WTC11 (cell line): Measurements from ENCODE around the gene CASR. TPM values are rescaled to one million over a fixed set of nuclear protein-coding genes. Genes with fewer than 3 reads are reported as not detected.

Experiments
- ATAC-seq: fragments of 200-7000 bp; cut with Tn5 transposase; 2 replicates; pipeline ENCODE4 v1.10.0; 2021; ENCODE audit warnings: mild to moderate bottlenecking, moderate library complexity
- CTCF ChIA-PET: fragments of 300-600 bp; sonication (Branson Sonifier 250); formaldehyde crosslinking; loops from one replicate; lab custom pipeline; 2021; ENCODE audit warnings: antibody characterized with exemption; lab: Charles Lee
- POLR2A ChIA-PET: fragments of 350-600 bp; sonication (Branson Sonifier 250); formaldehyde crosslinking; loops from one replicate; lab custom pipeline; 2021; ENCODE audit warnings: antibody characterized with exemption; lab: Charles Lee
- DNase-seq: peaks from one replicate; pipeline ENCODE4 v3.0.0; 2021; ENCODE audit warnings: low spot score
- H3K27ac Mint-ChIP-seq: 2 replicates; pipeline ENCODE4 v1.8.0; 2021; ENCODE audit warnings: mixed read lengths
- H3K27me3 Mint-ChIP-seq: 2 replicates; pipeline ENCODE4 v1.8.0; 2021; ENCODE audit warnings: low read depth, mild to moderate bottlenecking, moderate library complexity, mixed read lengths
- H3K36me3 Mint-ChIP-seq: 2 replicates; pipeline ENCODE4 v1.8.0; 2021; ENCODE audit warnings: mixed read lengths
- H3K4me1 Mint-ChIP-seq: 2 replicates; pipeline ENCODE4 v1.8.0; 2022; ENCODE audit warnings: mixed read lengths
- H3K4me3 Mint-ChIP-seq: 2 replicates; pipeline ENCODE4 v1.8.0; 2021; ENCODE audit warnings: mild to moderate bottlenecking, moderate library complexity, mixed read lengths
- H3K9me3 Mint-ChIP-seq: 2 replicates; pipeline ENCODE4 v1.8.0; 2021; ENCODE audit warnings: mixed read lengths
- CREM ChIP-seq: sonication (generic); formaldehyde crosslinking; IDR thresholded peaks from 2 replicates; pipeline ENCODE4 v1.8.1; 2022; ENCODE audit warnings: mild to moderate bottlenecking, missing genetic modification reagents, moderate library complexity
- ESRRA ChIP-seq: sonication (generic); formaldehyde crosslinking; IDR thresholded peaks from 2 replicates; pipeline ENCODE4 v1.8.1; 2022; ENCODE audit warnings: mild to moderate bottlenecking, missing genetic modification reagents, borderline replicate concordance
- ETV6 ChIP-seq: sonication (generic); formaldehyde crosslinking; IDR thresholded peaks from 2 replicates; pipeline ENCODE4 v1.8.1; 2022; ENCODE audit warnings: mild to moderate bottlenecking, missing genetic modification reagents
- GRHL2 ChIP-seq: fragments of 250-450 bp; sonication (Bioruptor Pico); IDR thresholded peaks from 2 replicates; pipeline ENCODE4 v1.8.0; 2022; ENCODE audit warnings: mild to moderate bottlenecking, moderate library complexity; ENCODE audit not compliant: insufficient replicate concordance, severe bottlenecking
- NR1H2 ChIP-seq: sonication (generic); formaldehyde crosslinking; IDR thresholded peaks from 2 replicates; pipeline ENCODE4 v1.9.0; 2021; ENCODE audit warnings: mild to moderate bottlenecking, moderate library complexity, missing genetic modification reagents
- TCF7 ChIP-seq: sonication (generic); formaldehyde crosslinking; IDR thresholded peaks from 2 replicates; pipeline ENCODE4 v1.8.0; 2022; ENCODE audit warnings: mild to moderate bottlenecking, low read depth, missing genetic modification reagents, moderate library complexity
- TEAD1 ChIP-seq: sonication (generic); formaldehyde crosslinking; IDR thresholded peaks from 2 replicates; pipeline ENCODE4 v1.8.0; 2022; ENCODE audit warnings: mild to moderate bottlenecking, missing genetic modification reagents
- TEAD4 ChIP-seq: sonication (generic); formaldehyde crosslinking; IDR thresholded peaks from 2 replicates; pipeline ENCODE4 v1.8.0; 2022; ENCODE audit warnings: mild to moderate bottlenecking, missing genetic modification reagents
- ZBTB21 ChIP-seq: sonication (generic); formaldehyde crosslinking; IDR thresholded peaks from 2 replicates; pipeline ENCODE4 v1.8.1; 2023; ENCODE audit warnings: mild to moderate bottlenecking, missing genetic modification reagents, borderline replicate concordance
- ZNF263 ChIP-seq: sonication (generic); formaldehyde crosslinking; IDR thresholded peaks from 2 replicates; pipeline ENCODE4 v1.8.1; 2022; ENCODE audit warnings: low read depth, mild to moderate bottlenecking, moderate library complexity, missing genetic modification reagents
- ZNF423 ChIP-seq: fragments of 250-450 bp; sonication (Bioruptor Pico); IDR thresholded peaks from 2 replicates; pipeline ENCODE4 v2.1.2; 2022; ENCODE audit warnings: mild to moderate bottlenecking, moderate library complexity
- ZNF671 ChIP-seq: fragments of 250-450 bp; sonication (Bioruptor Pico); IDR thresholded peaks from 2 replicates; pipeline ENCODE4 v1.8.0; 2021; ENCODE audit warnings: mild to moderate bottlenecking
- total RNA-seq: library from RNA; stranded (reverse); gene quantifications from 3 replicates; pipeline ENCODE4 v1.2.3, GENCODE V29; 2021
- TF ChIP-seq, protein P1 (sequence below): sonication (generic); formaldehyde crosslinking; IDR thresholded peaks from 2 replicates; pipeline ENCODE4 v1.8.1; 2022; ENCODE audit warnings: low read depth, missing genetic modification reagents, borderline replicate concordance
- TF ChIP-seq, protein P2 (sequence below): sonication (generic); formaldehyde crosslinking; IDR thresholded peaks from 2 replicates; pipeline ENCODE4 v1.8.1; 2023; ENCODE audit warnings: mild to moderate bottlenecking, missing genetic modification reagents
- TF ChIP-seq, protein P3 (sequence below): sonication (generic); formaldehyde crosslinking; IDR thresholded peaks from 2 replicates; pipeline ENCODE4 v1.8.1; 2023; ENCODE audit warnings: mild to moderate bottlenecking, missing genetic modification reagents, moderate library complexity
- TF ChIP-seq, protein P4 (sequence below): sonication (generic); formaldehyde crosslinking; conservative IDR thresholded peaks from 2 replicates; pipeline ENCODE4 v1.8.1; 2023; ENCODE audit warnings: mild to moderate bottlenecking, low read depth, missing genetic modification reagents, moderate library complexity
- TF ChIP-seq, protein P5 (sequence below): sonication (generic); formaldehyde crosslinking; IDR thresholded peaks from 2 replicates; pipeline ENCODE4 v1.8.0; 2022; ENCODE audit warnings: mild to moderate bottlenecking, missing genetic modification reagents
- TF ChIP-seq, protein P6 (sequence below): fragments of 250-450 bp; sonication (Bioruptor Pico); IDR thresholded peaks from 2 replicates; pipeline ENCODE4 v1.9.0; 2021; ENCODE audit warnings: mild to moderate bottlenecking
- TF ChIP-seq, protein P7 (sequence below): fragments of 250-450 bp; sonication (Bioruptor Pico); IDR thresholded peaks from 2 replicates; pipeline ENCODE4 v2.1.2; 2022; ENCODE audit warnings: mild to moderate bottlenecking, moderate library complexity
- TF ChIP-seq, protein P8 (sequence below): sonication (generic); formaldehyde crosslinking; IDR thresholded peaks from 2 replicates; pipeline ENCODE4 v1.8.0; 2022; ENCODE audit warnings: missing genetic modification reagents

CASR gene
- total RNA-seq, 1 experiment from 2014 or later: 0.24 TPM

DNA sequence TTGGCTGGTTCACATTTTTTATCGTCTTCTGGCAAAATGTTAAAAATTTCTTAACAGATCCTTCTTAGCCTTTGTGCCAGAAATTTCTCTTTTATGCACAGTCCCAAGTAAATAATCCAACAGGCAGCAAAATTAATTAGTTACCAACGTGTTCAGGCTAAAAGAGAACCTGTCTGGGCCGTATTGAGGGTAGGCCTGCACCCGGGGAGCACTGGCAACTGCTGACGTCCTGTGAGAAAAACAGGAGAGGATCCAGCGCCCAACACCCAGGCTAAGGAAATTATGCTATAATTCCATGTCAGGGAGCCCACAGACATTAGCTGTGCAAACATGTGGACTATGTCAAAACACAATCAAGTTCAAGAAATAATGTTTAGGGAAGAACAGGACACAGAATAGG is 110.9 kb downstream of the CASR start:
- ChIA-PET POLR2A (no interaction called here), CTCF (no interaction called here)
- no peak overlapping the region for H3K27ac Mint-ChIP-seq
- DNase-seq (no peak), ATAC-seq (no peak)
- H3K27me3 Mint-ChIP-seq: no peaks in the 10 kb centered on the region
- no peak overlapping the region for H3K4me3 Mint-ChIP-seq
- H3K9me3 Mint-ChIP-seq: no peaks in the 10 kb centered on the region
- peaks cover 4% of the 10 kb centered on the region for H3K4me1 Mint-ChIP-seq
- TF ChIP-seq, protein P1, sequence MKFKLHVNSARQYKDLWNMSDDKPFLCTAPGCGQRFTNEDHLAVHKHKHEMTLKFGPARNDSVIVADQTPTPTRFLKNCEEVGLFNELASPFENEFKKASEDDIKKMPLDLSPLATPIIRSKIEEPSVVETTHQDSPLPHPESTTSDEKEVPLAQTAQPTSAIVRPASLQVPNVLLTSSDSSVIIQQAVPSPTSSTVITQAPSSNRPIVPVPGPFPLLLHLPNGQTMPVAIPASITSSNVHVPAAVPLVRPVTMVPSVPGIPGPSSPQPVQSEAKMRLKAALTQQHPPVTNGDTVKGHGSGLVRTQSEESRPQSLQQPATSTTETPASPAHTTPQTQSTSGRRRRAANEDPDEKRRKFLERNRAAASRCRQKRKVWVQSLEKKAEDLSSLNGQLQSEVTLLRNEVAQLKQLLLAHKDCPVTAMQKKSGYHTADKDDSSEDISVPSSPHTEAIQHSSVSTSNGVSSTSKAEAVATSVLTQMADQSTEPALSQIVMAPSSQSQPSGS (CRISPR knock-in tag): no peak
- no peak for TF ChIP-seq ETV6 (CRISPR knock-in tag)
- TF ChIP-seq TEAD1 (CRISPR knock-in tag): no peak
- TF ChIP-seq, protein P2, sequence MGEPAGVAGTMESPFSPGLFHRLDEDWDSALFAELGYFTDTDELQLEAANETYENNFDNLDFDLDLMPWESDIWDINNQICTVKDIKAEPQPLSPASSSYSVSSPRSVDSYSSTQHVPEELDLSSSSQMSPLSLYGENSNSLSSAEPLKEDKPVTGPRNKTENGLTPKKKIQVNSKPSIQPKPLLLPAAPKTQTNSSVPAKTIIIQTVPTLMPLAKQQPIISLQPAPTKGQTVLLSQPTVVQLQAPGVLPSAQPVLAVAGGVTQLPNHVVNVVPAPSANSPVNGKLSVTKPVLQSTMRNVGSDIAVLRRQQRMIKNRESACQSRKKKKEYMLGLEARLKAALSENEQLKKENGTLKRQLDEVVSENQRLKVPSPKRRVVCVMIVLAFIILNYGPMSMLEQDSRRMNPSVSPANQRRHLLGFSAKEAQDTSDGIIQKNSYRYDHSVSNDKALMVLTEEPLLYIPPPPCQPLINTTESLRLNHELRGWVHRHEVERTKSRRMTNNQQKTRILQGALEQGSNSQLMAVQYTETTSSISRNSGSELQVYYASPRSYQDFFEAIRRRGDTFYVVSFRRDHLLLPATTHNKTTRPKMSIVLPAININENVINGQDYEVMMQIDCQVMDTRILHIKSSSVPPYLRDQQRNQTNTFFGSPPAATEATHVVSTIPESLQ (CRISPR knock-in tag): no peak
- TF ChIP-seq ESRRA: no peak
- TF ChIP-seq, protein P3, sequence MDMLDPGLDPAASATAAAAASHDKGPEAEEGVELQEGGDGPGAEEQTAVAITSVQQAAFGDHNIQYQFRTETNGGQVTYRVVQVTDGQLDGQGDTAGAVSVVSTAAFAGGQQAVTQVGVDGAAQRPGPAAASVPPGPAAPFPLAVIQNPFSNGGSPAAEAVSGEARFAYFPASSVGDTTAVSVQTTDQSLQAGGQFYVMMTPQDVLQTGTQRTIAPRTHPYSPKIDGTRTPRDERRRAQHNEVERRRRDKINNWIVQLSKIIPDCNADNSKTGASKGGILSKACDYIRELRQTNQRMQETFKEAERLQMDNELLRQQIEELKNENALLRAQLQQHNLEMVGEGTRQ (CRISPR knock-in tag): no peak
- no peak for TF ChIP-seq TEAD4 (CRISPR knock-in tag)
- no peak for TF ChIP-seq ZBTB21
- TF ChIP-seq, protein P4, sequence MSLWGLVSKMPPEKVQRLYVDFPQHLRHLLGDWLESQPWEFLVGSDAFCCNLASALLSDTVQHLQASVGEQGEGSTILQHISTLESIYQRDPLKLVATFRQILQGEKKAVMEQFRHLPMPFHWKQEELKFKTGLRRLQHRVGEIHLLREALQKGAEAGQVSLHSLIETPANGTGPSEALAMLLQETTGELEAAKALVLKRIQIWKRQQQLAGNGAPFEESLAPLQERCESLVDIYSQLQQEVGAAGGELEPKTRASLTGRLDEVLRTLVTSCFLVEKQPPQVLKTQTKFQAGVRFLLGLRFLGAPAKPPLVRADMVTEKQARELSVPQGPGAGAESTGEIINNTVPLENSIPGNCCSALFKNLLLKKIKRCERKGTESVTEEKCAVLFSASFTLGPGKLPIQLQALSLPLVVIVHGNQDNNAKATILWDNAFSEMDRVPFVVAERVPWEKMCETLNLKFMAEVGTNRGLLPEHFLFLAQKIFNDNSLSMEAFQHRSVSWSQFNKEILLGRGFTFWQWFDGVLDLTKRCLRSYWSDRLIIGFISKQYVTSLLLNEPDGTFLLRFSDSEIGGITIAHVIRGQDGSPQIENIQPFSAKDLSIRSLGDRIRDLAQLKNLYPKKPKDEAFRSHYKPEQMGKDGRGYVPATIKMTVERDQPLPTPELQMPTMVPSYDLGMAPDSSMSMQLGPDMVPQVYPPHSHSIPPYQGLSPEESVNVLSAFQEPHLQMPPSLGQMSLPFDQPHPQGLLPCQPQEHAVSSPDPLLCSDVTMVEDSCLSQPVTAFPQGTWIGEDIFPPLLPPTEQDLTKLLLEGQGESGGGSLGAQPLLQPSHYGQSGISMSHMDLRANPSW (CRISPR knock-in tag): no peak
- TF ChIP-seq, protein P5, sequence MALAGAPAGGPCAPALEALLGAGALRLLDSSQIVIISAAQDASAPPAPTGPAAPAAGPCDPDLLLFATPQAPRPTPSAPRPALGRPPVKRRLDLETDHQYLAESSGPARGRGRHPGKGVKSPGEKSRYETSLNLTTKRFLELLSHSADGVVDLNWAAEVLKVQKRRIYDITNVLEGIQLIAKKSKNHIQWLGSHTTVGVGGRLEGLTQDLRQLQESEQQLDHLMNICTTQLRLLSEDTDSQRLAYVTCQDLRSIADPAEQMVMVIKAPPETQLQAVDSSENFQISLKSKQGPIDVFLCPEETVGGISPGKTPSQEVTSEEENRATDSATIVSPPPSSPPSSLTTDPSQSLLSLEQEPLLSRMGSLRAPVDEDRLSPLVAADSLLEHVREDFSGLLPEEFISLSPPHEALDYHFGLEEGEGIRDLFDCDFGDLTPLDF (CRISPR knock-in tag): no peak
- TF ChIP-seq, protein P6, sequence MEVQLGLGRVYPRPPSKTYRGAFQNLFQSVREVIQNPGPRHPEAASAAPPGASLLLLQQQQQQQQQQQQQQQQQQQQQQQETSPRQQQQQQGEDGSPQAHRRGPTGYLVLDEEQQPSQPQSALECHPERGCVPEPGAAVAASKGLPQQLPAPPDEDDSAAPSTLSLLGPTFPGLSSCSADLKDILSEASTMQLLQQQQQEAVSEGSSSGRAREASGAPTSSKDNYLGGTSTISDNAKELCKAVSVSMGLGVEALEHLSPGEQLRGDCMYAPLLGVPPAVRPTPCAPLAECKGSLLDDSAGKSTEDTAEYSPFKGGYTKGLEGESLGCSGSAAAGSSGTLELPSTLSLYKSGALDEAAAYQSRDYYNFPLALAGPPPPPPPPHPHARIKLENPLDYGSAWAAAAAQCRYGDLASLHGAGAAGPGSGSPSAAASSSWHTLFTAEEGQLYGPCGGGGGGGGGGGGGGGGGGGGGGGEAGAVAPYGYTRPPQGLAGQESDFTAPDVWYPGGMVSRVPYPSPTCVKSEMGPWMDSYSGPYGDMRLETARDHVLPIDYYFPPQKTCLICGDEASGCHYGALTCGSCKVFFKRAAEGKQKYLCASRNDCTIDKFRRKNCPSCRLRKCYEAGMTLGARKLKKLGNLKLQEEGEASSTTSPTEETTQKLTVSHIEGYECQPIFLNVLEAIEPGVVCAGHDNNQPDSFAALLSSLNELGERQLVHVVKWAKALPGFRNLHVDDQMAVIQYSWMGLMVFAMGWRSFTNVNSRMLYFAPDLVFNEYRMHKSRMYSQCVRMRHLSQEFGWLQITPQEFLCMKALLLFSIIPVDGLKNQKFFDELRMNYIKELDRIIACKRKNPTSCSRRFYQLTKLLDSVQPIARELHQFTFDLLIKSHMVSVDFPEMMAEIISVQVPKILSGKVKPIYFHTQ: no peak
- TF ChIP-seq TCF7 (CRISPR knock-in tag): no peak
- TF ChIP-seq, protein P7, sequence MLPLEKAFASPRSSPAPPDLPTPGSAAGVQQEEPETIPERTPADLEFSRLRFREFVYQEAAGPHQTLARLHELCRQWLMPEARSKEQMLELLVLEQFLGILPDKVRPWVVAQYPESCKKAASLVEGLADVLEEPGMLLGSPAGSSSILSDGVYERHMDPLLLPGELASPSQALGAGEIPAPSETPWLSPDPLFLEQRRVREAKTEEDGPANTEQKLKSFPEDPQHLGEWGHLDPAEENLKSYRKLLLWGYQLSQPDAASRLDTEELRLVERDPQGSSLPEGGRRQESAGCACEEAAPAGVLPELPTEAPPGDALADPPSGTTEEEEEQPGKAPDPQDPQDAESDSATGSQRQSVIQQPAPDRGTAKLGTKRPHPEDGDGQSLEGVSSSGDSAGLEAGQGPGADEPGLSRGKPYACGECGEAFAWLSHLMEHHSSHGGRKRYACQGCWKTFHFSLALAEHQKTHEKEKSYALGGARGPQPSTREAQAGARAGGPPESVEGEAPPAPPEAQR (CRISPR knock-in tag): no peak
- no peak for TF ChIP-seq CREM
- TF ChIP-seq, protein P8, sequence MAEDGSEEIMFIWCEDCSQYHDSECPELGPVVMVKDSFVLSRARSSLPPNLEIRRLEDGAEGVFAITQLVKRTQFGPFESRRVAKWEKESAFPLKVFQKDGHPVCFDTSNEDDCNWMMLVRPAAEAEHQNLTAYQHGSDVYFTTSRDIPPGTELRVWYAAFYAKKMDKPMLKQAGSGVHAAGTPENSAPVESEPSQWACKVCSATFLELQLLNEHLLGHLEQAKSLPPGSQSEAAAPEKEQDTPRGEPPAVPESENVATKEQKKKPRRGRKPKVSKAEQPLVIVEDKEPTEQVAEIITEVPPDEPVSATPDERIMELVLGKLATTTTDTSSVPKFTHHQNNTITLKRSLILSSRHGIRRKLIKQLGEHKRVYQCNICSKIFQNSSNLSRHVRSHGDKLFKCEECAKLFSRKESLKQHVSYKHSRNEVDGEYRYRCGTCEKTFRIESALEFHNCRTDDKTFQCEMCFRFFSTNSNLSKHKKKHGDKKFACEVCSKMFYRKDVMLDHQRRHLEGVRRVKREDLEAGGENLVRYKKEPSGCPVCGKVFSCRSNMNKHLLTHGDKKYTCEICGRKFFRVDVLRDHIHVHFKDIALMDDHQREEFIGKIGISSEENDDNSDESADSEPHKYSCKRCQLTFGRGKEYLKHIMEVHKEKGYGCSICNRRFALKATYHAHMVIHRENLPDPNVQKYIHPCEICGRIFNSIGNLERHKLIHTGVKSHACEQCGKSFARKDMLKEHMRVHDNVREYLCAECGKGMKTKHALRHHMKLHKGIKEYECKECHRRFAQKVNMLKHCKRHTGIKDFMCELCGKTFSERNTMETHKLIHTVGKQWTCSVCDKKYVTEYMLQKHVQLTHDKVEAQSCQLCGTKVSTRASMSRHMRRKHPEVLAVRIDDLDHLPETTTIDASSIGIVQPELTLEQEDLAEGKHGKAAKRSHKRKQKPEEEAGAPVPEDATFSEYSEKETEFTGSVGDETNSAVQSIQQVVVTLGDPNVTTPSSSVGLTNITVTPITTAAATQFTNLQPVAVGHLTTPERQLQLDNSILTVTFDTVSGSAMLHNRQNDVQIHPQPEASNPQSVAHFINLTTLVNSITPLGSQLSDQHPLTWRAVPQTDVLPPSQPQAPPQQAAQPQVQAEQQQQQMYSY (CRISPR knock-in tag): no peak
- no peak for TF ChIP-seq NR1H2 (CRISPR knock-in tag)
- TF ChIP-seq ZNF671 (CRISPR knock-in tag): no peak
- no peak for TF ChIP-seq ZNF423 (CRISPR knock-in tag)
- TF ChIP-seq GRHL2 (CRISPR knock-in tag): no peak
- TF ChIP-seq ZNF263 (CRISPR knock-in tag): no peak
- no peaks in the 10 kb centered on the region for H3K36me3 Mint-ChIP-seq
